ENCODE results near the gene TFPI. TPM values are rescaled to one million over a fixed set of nuclear protein-coding genes. Genes with fewer than 3 reads are reported as not detected.

The TFPI gene
- total RNA-seq, 1 donor from 2014 or later, result 44.5 TPM

GRCh38 chr2:187503700-187504099 is 50.5 kb downstream of the TFPI start:
- DNase-seq, result no peak

- no peak for DNase-seq
Measured at GRCh38 chr2:187502467-187502866, 51.8 kb downstream of the TFPI start.

GRCh38 chr2:187500585-187501359 is 53.5 kb downstream of the TFPI start:
- no peak for DNase-seq

- peak; percentile 51 for DNase-seq
Measured at GRCh38 chr2:187499941-187500532, 54.2 kb downstream of the TFPI start.

- no peak for DNase-seq
Measured at GRCh38 chr2:187497858-187498463, 56.3 kb downstream of the TFPI start.

- DNase-seq, result no peak
Measured at GRCh38 chr2:187497140-187497539, 57.1 kb downstream of the TFPI start.

- no peak for DNase-seq
Measured at GRCh38 chr2:187495324-187495723, 58.9 kb downstream of the TFPI start.

GRCh38 chr2:187493877-187494568 is 60.2 kb downstream of the TFPI start:
- no peak for DNase-seq

GRCh38 chr2:187493180-187493579 is 61.1 kb downstream of the TFPI start:
- DNase-seq, result no peak

- no peak for DNase-seq
Measured at GRCh38 chr2:187486241-187486640, 68.0 kb downstream of the TFPI start.

GRCh38 chr2:187485523-187485922 is 68.7 kb downstream of the TFPI start:
- no peak for DNase-seq

- no peak for DNase-seq
Measured at GRCh38 chr2:187483537-187483936, 70.7 kb downstream of the TFPI start.

- no peak for DNase-seq
Measured at GRCh38 chr2:187482796-187483195, 71.4 kb downstream of the TFPI start.

- no peak for DNase-seq
Measured at GRCh38 chr2:187481543-187481942, 72.7 kb downstream of the TFPI start.

- no peak for DNase-seq
Measured at GRCh38 chr2:187478719-187479118, 75.5 kb downstream of the TFPI start.

- no peak for DNase-seq
Measured at GRCh38 chr2:187477051-187477450, 77.2 kb downstream of the TFPI start.

- no peak for DNase-seq
Measured at GRCh38 chr2:187475499-187476248, 78.6 kb downstream of the TFPI start.

GRCh38 chr2:187470698-187471097 is 83.5 kb downstream of the TFPI start:
- no peak for DNase-seq

GRCh38 chr2:187469538-187469937 is 84.7 kb downstream of the TFPI start:
- DNase-seq, result no peak

- DNase-seq, result no peak
Measured at GRCh38 chr2:187468262-187468661, 86.0 kb downstream of the TFPI start.

GRCh38 chr2:187466129-187466792 is 88.0 kb downstream of the TFPI start:
- no peak for DNase-seq

- no peak for DNase-seq
Measured at GRCh38 chr2:187462839-187463238, 91.4 kb downstream of the TFPI start.
